Thoracic aorta (tissue), 2 donors: ENCODE data around the gene DNAAF5. TPM values are rescaled to one million over a fixed set of nuclear protein-coding genes. Genes with fewer than 3 reads are reported as not detected.

Experiments used
- ATAC-seq: fragments of 150-250 bp; one replicate; pipeline ENCODE4 v1.8.0; 2017; ENCODE audit warnings: low read depth; ENCODE audit not compliant: insufficient number of reproducible peaks, low FRiP score
- DNase-seq: peaks from one replicate; pipeline ENCODE4 v3.0.0-alpha.2; 2020; ENCODE audit warnings: low spot score
- H3K27ac ChIP-seq, 2 donors: fragments of 200-600 bp; sonication (generic); 1 replicate in 1 of 2; 2 replicates in 1 of 2; pipeline ENCODE4 v1.5.1; 2016; ENCODE audit warnings: mild to moderate bottlenecking in 2 of 2, moderate library complexity in 2 of 2
- H3K27me3 ChIP-seq: fragments of 200-600 bp; sonication (generic); replicated peaks from 2 replicates; pipeline ENCODE4 v1.6.0; 2016; ENCODE audit warnings: mild to moderate bottlenecking; ENCODE audit not compliant: insufficient read depth
- H3K36me3 ChIP-seq: fragments of 200-600 bp; sonication (generic); one replicate; pipeline ENCODE4 v1.5.1; 2016
- H3K4me1 ChIP-seq, 2 donors: fragments of 200-600 bp; sonication (generic); 1 replicate in 1 of 2; 2 replicates in 1 of 2; pipeline versions ENCODE4 v1.5.1 to v1.6.0; 2016; ENCODE audit warnings: low read depth in 2 of 2, mild to moderate bottlenecking in 1 of 2; ENCODE audit not compliant: control insufficient read depth in 1 of 2
- H3K4me3 ChIP-seq: fragments of 200-600 bp; sonication (generic); 2 replicates; pipeline ENCODE4 v1.5.1; 2016; ENCODE audit warnings: mild to moderate bottlenecking
- H3K9me3 ChIP-seq: fragments of 200-600 bp; sonication (generic); 2 replicates; pipeline ENCODE4 v1.5.1; 2016
- CTCF ChIP-seq: fragments of 200-600 bp; sonication (generic); IDR thresholded peaks from one replicate; pipeline ENCODE4 v1.5.1; 2019; ENCODE audit warnings: antibody characterized with exemption
- total RNA-seq, 2 donors: library from RNA; depleted of rRNA; stranded (reverse); fragments of >200 nt; gene quantifications; one replicate each; pipeline versions ENCODE4 v1.1.0 to v1.2.3, GENCODE V29; 2016

Gene DNAAF5
- 10 to 100 TPM; 16.7 to 23.4 TPM for total RNA-seq

GRCh38 chr7:726084-726853, at the start of gene DNAAF5:
TSS of gene DNAAF5 (plus strand) at chr7:726699. CDS start at chr7:726721, 22 bp downstream.
- DNase-seq (peak; percentile 54), ATAC-seq (peak; percentile 68)
- Histone ChIP-seq H3K4me1 (peaks cover 11 to 18% of the 10 kb centered on the region in 2 donors), H3K27me3 (no peaks in the 10 kb centered on the region), H3K27ac (peak within 1 kb of the TSS in 1 of 2 donors; percentile 69), H3K4me3 (peak within 1 kb of the TSS; percentile 77), H3K36me3 (peaks cover 4% of the 10 kb centered on the region), H3K9me3 (no peaks in the 10 kb centered on the region)
- TF ChIP-seq CTCF = no peak

- H3K27me3 ChIP-seq = no peaks in the 10 kb centered on the region
- ATAC-seq (no peak), DNase-seq (no peak)
- no peaks in the 10 kb centered on the region for H3K36me3 ChIP-seq
- H3K4me1 ChIP-seq = no peaks in the 10 kb centered on the region
- no peak overlapping the region for H3K4me3 ChIP-seq
- no peak overlapping the region for H3K27ac ChIP-seq
- H3K9me3 ChIP-seq = no peaks in the 10 kb centered on the region
- no peak for TF ChIP-seq CTCF
These were observed 49.5 kb upstream of the DNAAF5 start for GRCh38 chr7:676972-677385.

- DNase-seq = no peak
- Histone ChIP-seq H3K36me3 (no peaks in the 10 kb centered on the region), H3K27me3 (no peaks in the 10 kb centered on the region), H3K4me3 (no peak overlapping the region), H3K27ac (no peak overlapping the region), H3K4me1 (no peaks in the 10 kb centered on the region), H3K9me3 (peaks cover 3% of the 10 kb centered on the region)
- ATAC-seq = no peak
- TF ChIP-seq CTCF = no peak
These were observed 45.9 kb upstream of the DNAAF5 start for GRCh38 chr7:680411-681127.

- no peaks in the 10 kb centered on the region for H3K4me1 ChIP-seq
- ATAC-seq (no peak), DNase-seq (no peak)
- no peak overlapping the region for H3K27ac ChIP-seq
- no peaks in the 10 kb centered on the region for H3K27me3 ChIP-seq
- no peak overlapping the region for H3K4me3 ChIP-seq
- peaks cover 12% of the 10 kb centered on the region for H3K9me3 ChIP-seq
- H3K36me3 ChIP-seq = no peaks in the 10 kb centered on the region
- TF ChIP-seq CTCF = no peak
These were observed 44.8 kb upstream of the DNAAF5 start for GRCh38 chr7:681551-682307.

GRCh38 chr7:682810-683209, 43.7 kb upstream of the DNAAF5 start:
- no peak for TF ChIP-seq CTCF
- ATAC-seq = no peak
- H3K9me3 ChIP-seq = peaks cover 12% of the 10 kb centered on the region
- no peaks in the 10 kb centered on the region for H3K4me1 ChIP-seq
- H3K27me3 ChIP-seq = no peaks in the 10 kb centered on the region
- H3K4me3 ChIP-seq = no peak overlapping the region
- no peak for DNase-seq
- H3K27ac ChIP-seq = no peak overlapping the region
- no peaks in the 10 kb centered on the region for H3K36me3 ChIP-seq
